Fibroblast of the conjunctiva (primary cell): ENCODE measurements around the gene TK1.

Experiments used
- DNase-seq: peaks from one replicate; pipeline ENCODE4 v3.0.0-alpha.2; 2010; ENCODE audit warnings: low read depth

TK1 gene

GRCh38 chr17:78219396-78220150, 32.7 kb upstream of the TK1 start:
- no peak for DNase-seq

- DNase-seq, result no peak
Observed at GRCh38 chr17:78214706-78215061, 27.8 kb upstream of the TK1 start.

- peak; percentile 61 for DNase-seq
Observed at GRCh38 chr17:78214016-78214705, 27.3 kb upstream of the TK1 start, which contains the start of gene BIRC5. BIRC5 (plus strand) TSS chr17:78214253; CDS start chr17:78214317, 64 bp downstream.

- DNase-seq, result no peak
Observed at GRCh38 chr17:78211032-78211431, 24.2 kb upstream of the TK1 start.

- DNase-seq, result no peak
Observed at GRCh38 chr17:78210111-78210510, 23.3 kb upstream of the TK1 start.

- no peak for DNase-seq
Observed at GRCh38 chr17:78208486-78208885, 21.6 kb upstream of the TK1 start.

GRCh38 chr17:78206298-78206697, 19.4 kb upstream of the TK1 start:
- no peak for DNase-seq

GRCh38 chr17:78205124-78205775, 18.4 kb upstream of the TK1 start:
- no peak for DNase-seq

GRCh38 chr17:78204387-78205123, 17.7 kb upstream of the TK1 start:
- DNase-seq, result no peak

GRCh38 chr17:78202666-78203065, 15.8 kb upstream of the TK1 start:
- no peak for DNase-seq

GRCh38 chr17:78200451-78200850, 13.6 kb upstream of the TK1 start:
- DNase-seq, result no peak

- no peak for DNase-seq
Observed at GRCh38 chr17:78197147-78197832, 10.4 kb upstream of the TK1 start.

GRCh38 chr17:78196716-78197115, 9.9 kb upstream of the TK1 start:
- no peak for DNase-seq

GRCh38 chr17:78185981-78186691, 716 bp downstream of the TK1 start:
- no peak for DNase-seq

GRCh38 chr17:78184868-78185267, 2.0 kb downstream of the TK1 start:
- DNase-seq, result no peak

- no peak for DNase-seq
Observed at GRCh38 chr17:78184351-78184750, 2.5 kb downstream of the TK1 start.

GRCh38 chr17:78183916-78184315, 2.9 kb downstream of the TK1 start:
- DNase-seq, result no peak

- no peak for DNase-seq
Observed at GRCh38 chr17:78182504-78182903, 4.3 kb downstream of the TK1 start.

- no peak for DNase-seq
Observed at GRCh38 chr17:78180508-78180907, 6.3 kb downstream of the TK1 start.

- no peak for DNase-seq
Observed at GRCh38 chr17:78180083-78180482, 6.8 kb downstream of the TK1 start.

- DNase-seq, result no peak
Observed at GRCh38 chr17:78179372-78179771, 7.5 kb downstream of the TK1 start.
